H1 (cell line): ENCODE measurements around the gene KRT4. TPM values are rescaled to one million over a fixed set of nuclear protein-coding genes. Genes with fewer than 3 reads are reported as not detected.

ENCODE experiments used
- GTF2F1 ChIP-seq: IDR thresholded peaks from 2 replicates; pipeline ENCODE4 v1.6.1; 2012; ENCODE audit warnings: low read depth, low read length, improper control_type of control experiment, borderline replicate concordance
- RAD21 ChIP-seq, 2 experiments: IDR thresholded peaks in 1 of 2; conservative IDR thresholded peaks in 1 of 2; 2 replicates each; pipeline ENCODE4 v1.6.1; 2011; ENCODE audit warnings: low read depth in 2 of 2, low read length in 2 of 2, improper control_type of control experiment in 1 of 2, inconsistent platforms in 1 of 2, mild to moderate bottlenecking in 1 of 2, moderate library complexity in 1 of 2
- RBBP5 ChIP-seq: IDR thresholded peaks from 2 replicates; pipeline ENCODE4 v1.7.1; 2012; ENCODE audit warnings: low read depth, mild to moderate bottlenecking, inconsistent platforms, low read length, moderate library complexity, borderline replicate concordance
- RFX5 ChIP-seq: IDR thresholded peaks from 2 replicates; pipeline ENCODE4 v1.6.1; 2011; ENCODE audit warnings: low read depth, low read length, improper control_type of control experiment, borderline replicate concordance
- TBP ChIP-seq: IDR thresholded peaks from 2 replicates; pipeline ENCODE4 v1.6.1; 2011; ENCODE audit warnings: low read depth, low read length, improper control_type of control experiment
- USF2 ChIP-seq: IDR thresholded peaks from 2 replicates; pipeline ENCODE4 v1.6.1; 2011; ENCODE audit warnings: low read length, improper control_type of control experiment
- polyA plus RNA-seq, 7 experiments: library from polyadenylated mRNA; depleted of rRNA in 3 of 7; stranded (reverse) in 5 of 7; unstranded in 2 of 7; fragments of >200 nt in 5 of 7; fragments of 200-250 nt in 2 of 7; gene quantifications; 1 replicate in 5 of 7; 2 replicates in 1 of 7; 4 replicates in 1 of 7; pipeline versions ENCODE4 v1.2.1 to v1.2.3, GENCODE V29; 2011 to 2013; ENCODE audit warnings: missing spikeins in 2 of 7, mixed read lengths in 2 of 7
- total RNA-seq: library from RNA; stranded (reverse); fragmentation: NEBNext Ultra II Directional; extraction: Animal tissue kit (Norgen Biotek cat#: 25700); gene quantifications from 2 replicates; pipeline ENCODE4 v1.2.1, GENCODE V29; 2021

KRT4 gene
- total and polyA plus RNA-seq, 2 of the 8 experiments (the other 6 are each of a cell fraction or from before 2014, with no cell fraction given) = not detected

- no peak for TF ChIP-seq RAD21 (IDR thresholded peaks at IDR 0.05 in 1 of 2, conservative IDR thresholded peaks at IDR 0.05 in 1 of 2; ENCODE audit: low read depth in 2 of 2, low read length in 2 of 2)
- TF ChIP-seq USF2 = no peak
- no peak for TF ChIP-seq GTF2F1
- TF ChIP-seq TBP = no peak
- TF ChIP-seq RFX5 = no peak
- TF ChIP-seq RBBP5 = no peak
- TF ChIP-seq, all 59 proteins: peak for 0
Measured at GRCh38 chr12:52806169-52806811, 7.6 kb downstream of the KRT4 start (continued).
